Left lung (tissue), 10 donors: Measurements from ENCODE around the gene SLC22A4. TPM values are rescaled to one million over a fixed set of nuclear protein-coding genes. Genes with fewer than 3 reads are reported as not detected.
A peak's percentile ranks its signal among the peaks of the same experiment; 100 is the strongest.

Experiments
- ATAC-seq: fragments of 200-7000 bp; cut with Tn5 transposase; one replicate; pipeline ENCODE4 v1.9.1; 2020; ENCODE audit warnings: moderate library complexity
- DNase-seq, 4 donors: peaks; one replicate each; pipeline ENCODE4 v3.0.0-alpha.2; 2013 to 2020
- H3K27ac ChIP-seq, 2 donors: fragments of 200-600 bp; sonication (generic) in 1 of 2; one replicate each; pipeline versions ENCODE4 v1.5.0 to v1.8.0; 2020 to 2021
- H3K27me3 ChIP-seq, 2 donors: fragments of 200-600 bp; sonication (generic) in 1 of 2; one replicate each; pipeline versions ENCODE4 v1.5.0 to v1.8.0; 2020 to 2021
- H3K36me3 ChIP-seq, 2 donors: fragments of 200-600 bp; sonication (generic) in 1 of 2; one replicate each; pipeline versions ENCODE4 v1.5.0 to v1.8.0; 2020 to 2021
- H3K4me1 ChIP-seq, 2 donors: fragments of 200-600 bp; one replicate each; pipeline ENCODE4 v1.8.0; 2021
- H3K4me3 ChIP-seq, 2 donors: fragments of 200-600 bp; sonication (generic) in 1 of 2; one replicate each; pipeline versions ENCODE4 v1.5.0 to v1.8.0; 2020 to 2021; ENCODE audit warnings: mild to moderate bottlenecking in 1 of 2
- H3K9me3 ChIP-seq, 2 donors: fragments of 200-600 bp; sonication (generic) in 1 of 2; one replicate each; pipeline versions ENCODE4 v1.5.0 to v1.8.0; 2020 to 2021
- CTCF ChIP-seq, 2 donors: fragments of 200-600 bp; sonication (generic) in 1 of 2; IDR thresholded peaks; one replicate each; pipeline versions ENCODE4 v1.5.0 to v1.8.0; 2021; ENCODE audit warnings: antibody characterized with exemption in 2 of 2
- intact Hi-C, 2 donors: fragments of 100-400 bp; cut with DNase I; formaldehyde crosslinking; loops; one replicate each; pipeline versions ENCODE4 v1.11.2 to v1.14.2; 2022
- polyA plus RNA-seq, 6 donors: library from polyadenylated mRNA; unstranded; fragments of 120-200 nt; gene quantifications; one replicate each; pipeline ENCODE4 v1.2.1, GENCODE V29; 2013; ENCODE audit not compliant: insufficient read length in 6 of 6
- total RNA-seq, 2 donors: library from RNA; stranded (reverse); fragmentation: NEBNext Ultra II Directional; extraction: Animal tissue kit (Norgen Biotek cat#: 25700); gene quantifications; one replicate each; pipeline ENCODE4 v1.2.1, GENCODE V29; 2021
- donor health status: DM: no; HTN: yes; CAD: no.
- donor health status: DM: no; HTN: no; CAD: no.

The SLC22A4 gene
- total and polyA plus RNA-seq, 8 donors = 1.0 to 10.3 (median 3.4) TPM

- Histone ChIP-seq H3K4me3 (no peak overlapping the region), H3K9me3 (no peaks in the 10 kb centered on the region), H3K27me3 (no peaks in the 10 kb centered on the region), H3K36me3 (no peaks in the 10 kb centered on the region), H3K27ac (peak overlapping the region in 1 of 2 donors; percentile 38), H3K4me1 (peaks cover 0 to 8% of the 10 kb centered on the region in 2 donors)
- no peak for TF ChIP-seq CTCF (IDR thresholded peaks at IDR 0.05)
- intact Hi-C loops = no loop called here
- DNase-seq (no peak), ATAC-seq (no peak)
Observed at GRCh38 chr5:132280371-132281240, 13.6 kb upstream of the SLC22A4 start.

DNA sequence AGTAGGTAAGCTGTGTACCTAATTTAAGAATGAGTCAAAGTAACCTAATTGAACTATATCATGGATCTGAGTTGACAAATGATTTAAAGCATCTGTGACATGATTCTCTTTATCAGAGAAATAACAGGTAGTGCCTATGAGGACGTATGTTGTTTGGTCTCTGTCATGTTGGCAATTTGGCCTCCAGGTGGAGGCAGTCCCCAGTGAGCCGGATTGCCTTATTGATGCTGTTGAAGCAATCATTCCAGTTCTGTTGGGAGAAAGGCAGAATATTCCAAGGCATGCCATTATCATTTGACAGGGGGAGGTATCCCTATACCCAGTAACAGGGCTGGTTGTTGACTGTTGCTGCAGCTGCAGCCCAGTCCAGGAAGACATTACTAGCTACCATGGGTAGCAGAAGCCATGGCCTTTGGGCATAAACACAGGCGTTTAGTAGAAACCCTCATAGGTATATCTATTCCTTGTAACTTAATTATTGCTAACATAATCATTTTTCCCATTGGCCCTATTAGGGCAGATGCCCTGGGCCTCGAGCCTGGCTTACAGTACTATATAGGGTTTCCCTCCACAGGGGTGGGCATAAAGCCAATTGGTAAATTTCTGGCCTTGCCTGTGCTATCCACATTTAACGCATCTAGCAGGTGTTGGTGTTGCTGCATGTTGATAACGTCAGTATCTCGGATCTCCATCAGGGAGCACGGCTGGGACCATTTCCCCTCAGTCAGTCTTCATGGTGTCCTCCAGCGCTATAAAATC is 12.2 kb upstream of the SLC22A4 start:
- Histone ChIP-seq H3K27ac (no peak overlapping the region), H3K27me3 (no peaks in the 10 kb centered on the region), H3K9me3 (no peaks in the 10 kb centered on the region), H3K4me1 (peaks cover 0 to 8% of the 10 kb centered on the region in 2 donors), H3K36me3 (no peaks in the 10 kb centered on the region), H3K4me3 (no peak overlapping the region)
- intact Hi-C loops = no loop called here
- DNase-seq (no peak), ATAC-seq (no peak)
- TF ChIP-seq CTCF (IDR thresholded peaks at IDR 0.05) = no peak

- H3K27me3 ChIP-seq = no peaks in the 10 kb centered on the region
- H3K4me3 ChIP-seq = no peak overlapping the region
- intact Hi-C loops = no loop called here
- peak in 1 of 2 donors; percentile 46 for TF ChIP-seq CTCF (IDR thresholded peaks at IDR 0.05)
- H3K27ac ChIP-seq = no peak overlapping the region
- DNase-seq (peak in 2 of 4 donors; percentile 36 to 56), ATAC-seq (no peak)
- no peaks in the 10 kb centered on the region for H3K36me3 ChIP-seq
- H3K4me1 ChIP-seq = peaks cover 0 to 8% of the 10 kb centered on the region in 2 donors
- no peaks in the 10 kb centered on the region for H3K9me3 ChIP-seq
Observed at GRCh38 chr5:132283423-132284043, 10.7 kb upstream of the SLC22A4 start.

GRCh38 chr5:132289097-132289496 is 5.1 kb upstream of the SLC22A4 start:
- no peaks in the 10 kb centered on the region for H3K36me3 ChIP-seq
- H3K4me1 ChIP-seq = peaks cover 0 to 15% of the 10 kb centered on the region in 2 donors
- no peak overlapping the region for H3K27ac ChIP-seq
- DNase-seq = no peak
- no peak for TF ChIP-seq CTCF (IDR thresholded peaks at IDR 0.05)
- intact Hi-C loops = no loop called here
- no peak for ATAC-seq
- H3K9me3 ChIP-seq = no peaks in the 10 kb centered on the region
- no peak overlapping the region for H3K4me3 ChIP-seq
- no peaks in the 10 kb centered on the region for H3K27me3 ChIP-seq

DNA sequence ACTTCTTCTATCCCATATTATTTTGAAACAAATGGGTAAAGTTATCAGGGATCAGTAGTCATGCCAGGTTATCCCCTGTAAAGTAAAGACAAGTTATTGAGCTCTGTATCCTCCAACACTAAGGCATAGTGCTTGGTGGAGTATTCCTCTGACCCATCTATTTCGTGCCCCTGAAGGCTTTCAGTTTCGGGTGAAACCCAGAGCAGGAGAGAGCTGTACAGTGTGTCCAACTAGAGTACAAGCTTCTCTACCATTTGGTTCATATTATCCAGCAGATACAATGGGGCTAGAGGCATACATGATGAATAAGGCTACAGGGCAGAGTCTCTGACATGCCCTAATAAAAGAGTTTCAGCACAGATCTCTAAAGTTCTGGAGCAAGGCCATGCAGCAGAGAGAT is 3.2 kb upstream of the SLC22A4 start:
- intact Hi-C loops = no loop called here

More for the DNA sequence above, 3.2 kb upstream of the SLC22A4 start:
- Histone ChIP-seq H3K36me3 (no peaks in the 10 kb centered on the region), H3K4me1 (peaks cover 6 to 31% of the 10 kb centered on the region in 2 donors), H3K27me3 (no peaks in the 10 kb centered on the region), H3K9me3 (no peaks in the 10 kb centered on the region), H3K27ac (no peak overlapping the region), H3K4me3 (no peak overlapping the region)
- no peak for ATAC-seq
- TF ChIP-seq CTCF (IDR thresholded peaks at IDR 0.05) = no peak
- DNase-seq = no peak
